Astrocyte of the cerebellum (primary cell): ENCODE results near the gene ODF2.
"Not testable (repeated sequence)": the region's sequence is repeated elsewhere in the genome, so short reads cannot be mapped to it uniquely, and the experiment has no call there.

Source experiments
- DNase-seq: peaks from one replicate; pipeline ENCODE4 v3.0.0-alpha.2; 2011; ENCODE audit warnings: low read depth
- H3K4me3 ChIP-seq: 2 replicates; pipeline ENCODE4 v1.5.1; 2011; ENCODE audit warnings: mild to moderate bottlenecking, low read depth, low read length, moderate library complexity
- CTCF ChIP-seq: IDR thresholded peaks from 2 replicates; pipeline ENCODE4 v1.5.1; 2012; ENCODE audit warnings: low read length, low read depth, moderate library complexity, mild to moderate bottlenecking; ENCODE audit errors: missing control alignments
- in situ Hi-C: cut with HindIII; loops from 2 replicates; pipeline ENCODE4 v1.10.0; 2017; ENCODE audit warnings: low sequenced_read_pairs

ODF2 gene

GRCh38 chr9:128494746-128495129 is 38.9 kb downstream of the ODF2 start:
- no peak overlapping the region for H3K4me3 ChIP-seq
- no peak for TF ChIP-seq CTCF
- no peak for DNase-seq
- in situ Hi-C loops, result no loop called here

GRCh38 chr9:128495296-128495695 is 39.5 kb downstream of the ODF2 start:
- no peak for DNase-seq
- no peak overlapping the region for H3K4me3 ChIP-seq
- in situ Hi-C loops, result no loop called here
- TF ChIP-seq CTCF, result no peak

- in situ Hi-C loops, result no loop called here
- TF ChIP-seq CTCF, result no peak
- no peak overlapping the region for H3K4me3 ChIP-seq
- DNase-seq, result no peak
Measured at GRCh38 chr9:128495804-128496417, 40.1 kb downstream of the ODF2 start.

GRCh38 chr9:128497824-128498610 is 42.2 kb downstream of the ODF2 start:
- no peak for DNase-seq
- no peak overlapping the region for H3K4me3 ChIP-seq
- in situ Hi-C loops, result no loop called here
- no peak for TF ChIP-seq CTCF

GRCh38 chr9:128498911-128499310 is 43.1 kb downstream of the ODF2 start:
- in situ Hi-C loops, result no loop called here
- DNase-seq, result no peak
- H3K4me3 ChIP-seq, result no peak overlapping the region
- TF ChIP-seq CTCF, result no peak

- TF ChIP-seq CTCF, result no peak
- in situ Hi-C loops, result no loop called here
Measured at GRCh38 chr9:128499920-128500319, 44.1 kb downstream of the ODF2 start.

GRCh38 chr9:128503415-128503825 is 47.6 kb downstream of the ODF2 start:
- H3K4me3 ChIP-seq, in situ Hi-C loops, DNase-seq: not testable (repeated sequence)

More at GRCh38 chr9:128499920-128500319, 44.1 kb downstream of the ODF2 start:
- no peak overlapping the region for H3K4me3 ChIP-seq
- DNase-seq, result no peak
